Sciatic nerve (tissue), 2 donors: ENCODE data around the gene CHST14. TPM values are rescaled to one million over a fixed set of nuclear protein-coding genes. Genes with fewer than 3 reads are reported as not detected.

ENCODE experiments used
- ATAC-seq: fragments of 200-7000 bp; cut with Tn5 transposase; one replicate; pipeline ENCODE4 v1.9.1; 2020; ENCODE audit warnings: mild to moderate bottlenecking, moderate library complexity
- DNase-seq: peaks from one replicate; pipeline ENCODE4 v3.0.0-alpha.2; 2020; ENCODE audit warnings: low spot score
- intact Hi-C: fragments of 100-400 bp; cut with DNase I; formaldehyde crosslinking; loops from one replicate; pipeline ENCODE4 v1.14.2; 2022
- total RNA-seq: library from RNA; stranded (reverse); fragmentation: NEBNext Ultra II Directional; extraction: Animal tissue kit (Norgen Biotek cat#: 25700); gene quantifications from one replicate; pipeline ENCODE4 v1.2.1, GENCODE V29; 2021
- donor health status: DM: no; HTN: no; CAD: no.
- donor health status: DM: no; HTN: no; CAD: no.

CHST14 gene
- total RNA-seq, 1 donor from 2014 or later = 13.5 TPM

- DNase-seq = peak; percentile 80
- intact Hi-C loops = no loop called here
- peak; percentile 83 for ATAC-seq
These were observed 40.8 kb downstream of the CHST14 start for GRCh38 chr15:40511472-40512133.

GRCh38 chr15:40512440-40512839, 41.7 kb downstream of the CHST14 start:
- ATAC-seq (peak; percentile 29), DNase-seq (no peak)
- intact Hi-C loops = no loop called here

- ATAC-seq (no peak), DNase-seq (no peak)
- intact Hi-C loops = no loop called here
These were observed 42.8 kb downstream of the CHST14 start for GRCh38 chr15:40513609-40514008.

- intact Hi-C loops = no loop called here
- ATAC-seq (no peak), DNase-seq (no peak)
These were observed 45.5 kb downstream of the CHST14 start for GRCh38 chr15:40516322-40516721.

Other genes with a start within 250 kb of the CHST14 start
- 0.31 TPM for gene PAK6, start 231.9 kb upstream of the CHST14 start, total RNA-seq
- not detected for gene ANKRD63, start 187.9 kb upstream of the CHST14 start, total RNA-seq
- gene PLCB2, start 163.0 kb upstream of the CHST14 start, total RNA-seq = 43.4 TPM
- 25.5 TPM for gene INAFM2, start 147.3 kb upstream of the CHST14 start, total RNA-seq
- 37.8 TPM for gene CCDC9B, start 130.0 kb upstream of the CHST14 start, total RNA-seq
- gene PHGR1, start 120.0 kb upstream of the CHST14 start, total RNA-seq = not detected
- 2.1 TPM for gene DISP2, start 112.8 kb upstream of the CHST14 start, total RNA-seq
- 6.4 TPM for gene KNSTRN, start 88.3 kb upstream of the CHST14 start, total RNA-seq
- gene IVD, start 65.2 kb upstream of the CHST14 start, total RNA-seq = 67.8 TPM
- gene BAHD1, start 30.0 kb upstream of the CHST14 start, total RNA-seq = 17.2 TPM
- gene CCDC32, start 94.1 kb downstream of the CHST14 start, total RNA-seq = 31.3 TPM
- 6.1 TPM for gene RPUSD2, start 98.3 kb downstream of the CHST14 start, total RNA-seq
- gene KNL1, start 123.3 kb downstream of the CHST14 start, total RNA-seq = 0.89 TPM
- gene RAD51, start 224.2 kb downstream of the CHST14 start, total RNA-seq = 0.53 TPM